Liver (tissue), 3 donors: ENCODE measurements around the gene ALPI.

Source experiments
- CTCF ChIP-seq: fragments of 150-350 bp; IDR thresholded peaks from 2 replicates; pipeline ENCODE4 v1.5.1; 2017; ENCODE audit warnings: improper control_type of control experiment, low read depth, low read length; ENCODE audit not compliant: missing input control
- REST ChIP-seq: IDR thresholded peaks from 2 replicates; pipeline ENCODE4 v1.6.1; 2016; ENCODE audit warnings: antibody characterized with exemption, mild to moderate bottlenecking
- TF ChIP-seq, protein P1 (sequence below): IDR thresholded peaks from 2 replicates; pipeline ENCODE4 v1.6.1; 2016; ENCODE audit warnings: antibody characterized with exemption
- donor health status: healthy.
- donor health status: healthy.

DNA sequence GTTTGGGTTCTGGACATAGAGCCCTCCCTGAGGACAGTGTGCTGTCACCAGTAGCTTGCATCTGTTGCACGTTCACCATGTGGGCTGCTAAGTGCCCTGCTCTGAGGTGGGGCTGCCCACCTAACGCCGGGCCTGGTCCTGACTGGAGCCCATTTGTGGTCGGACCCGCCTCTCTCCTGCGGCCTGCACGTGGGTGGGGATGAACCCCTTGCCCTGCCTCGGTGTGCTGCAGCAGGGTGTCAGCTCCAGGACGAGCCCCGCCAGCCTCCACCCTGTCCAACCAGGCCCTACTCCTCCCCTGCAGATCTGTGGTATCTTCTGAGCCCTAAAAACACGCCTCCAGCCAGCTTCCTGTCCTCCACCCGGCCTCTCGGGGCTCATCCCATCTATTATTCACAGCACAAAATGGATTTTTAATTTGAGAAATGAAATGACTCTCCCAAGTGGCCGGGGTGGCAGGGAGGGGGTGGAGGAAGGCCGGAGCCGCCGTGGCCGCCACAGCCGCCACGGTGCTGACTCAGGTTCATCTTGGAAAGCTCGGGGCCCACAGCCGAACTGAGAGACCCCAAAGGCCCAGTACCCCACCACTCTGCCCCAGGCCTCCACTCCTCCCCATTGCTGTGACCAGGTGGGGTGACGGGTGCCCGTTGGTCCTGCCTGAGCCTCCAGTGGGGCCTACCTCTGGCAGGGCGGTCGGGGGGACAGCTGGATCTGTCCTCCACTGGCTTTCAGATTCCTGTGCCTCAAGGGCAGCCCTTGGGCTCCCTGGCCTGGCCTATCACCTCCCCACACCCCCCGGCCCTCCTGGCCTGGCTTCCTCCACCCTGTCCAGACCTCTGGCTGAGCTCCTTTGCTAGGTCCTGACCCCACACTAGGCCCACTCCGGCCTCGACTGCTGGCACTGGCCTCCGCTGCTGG lies 34.5 kb downstream of the ALPI start:
- TF ChIP-seq CTCF (no peak), REST (no peak)
- TF ChIP-seq, protein P1, sequence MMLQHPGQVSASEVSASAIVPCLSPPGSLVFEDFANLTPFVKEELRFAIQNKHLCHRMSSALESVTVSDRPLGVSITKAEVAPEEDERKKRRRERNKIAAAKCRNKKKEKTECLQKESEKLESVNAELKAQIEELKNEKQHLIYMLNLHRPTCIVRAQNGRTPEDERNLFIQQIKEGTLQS = no peak
